GM12878 (cell line): ENCODE results near the gene ADRB1.

ENCODE experiments used
- CREB1 ChIP-seq: IDR thresholded peaks from 2 replicates; pipeline ENCODE4 v1.6.1; 2012; ENCODE audit warnings: low read depth, mild to moderate bottlenecking, inconsistent platforms
- TF ChIP-seq, protein P1 (sequence below), 3 experiments: IDR thresholded peaks in 2 of 3; conservative IDR thresholded peaks in 1 of 3; 2 replicates each; pipeline ENCODE4 v1.5.1; 2011; ENCODE audit warnings: low read depth in 3 of 3, low read length in 3 of 3, mild to moderate bottlenecking in 3 of 3, control low read depth in 2 of 3, moderate library complexity in 2 of 3, inconsistent platforms in 1 of 3, mixed read lengths in 1 of 3; ENCODE audit not compliant: control insufficient read depth in 2 of 3, insufficient read depth in 1 of 3; ENCODE audit errors: extremely low read depth in 1 of 3

DNA sequence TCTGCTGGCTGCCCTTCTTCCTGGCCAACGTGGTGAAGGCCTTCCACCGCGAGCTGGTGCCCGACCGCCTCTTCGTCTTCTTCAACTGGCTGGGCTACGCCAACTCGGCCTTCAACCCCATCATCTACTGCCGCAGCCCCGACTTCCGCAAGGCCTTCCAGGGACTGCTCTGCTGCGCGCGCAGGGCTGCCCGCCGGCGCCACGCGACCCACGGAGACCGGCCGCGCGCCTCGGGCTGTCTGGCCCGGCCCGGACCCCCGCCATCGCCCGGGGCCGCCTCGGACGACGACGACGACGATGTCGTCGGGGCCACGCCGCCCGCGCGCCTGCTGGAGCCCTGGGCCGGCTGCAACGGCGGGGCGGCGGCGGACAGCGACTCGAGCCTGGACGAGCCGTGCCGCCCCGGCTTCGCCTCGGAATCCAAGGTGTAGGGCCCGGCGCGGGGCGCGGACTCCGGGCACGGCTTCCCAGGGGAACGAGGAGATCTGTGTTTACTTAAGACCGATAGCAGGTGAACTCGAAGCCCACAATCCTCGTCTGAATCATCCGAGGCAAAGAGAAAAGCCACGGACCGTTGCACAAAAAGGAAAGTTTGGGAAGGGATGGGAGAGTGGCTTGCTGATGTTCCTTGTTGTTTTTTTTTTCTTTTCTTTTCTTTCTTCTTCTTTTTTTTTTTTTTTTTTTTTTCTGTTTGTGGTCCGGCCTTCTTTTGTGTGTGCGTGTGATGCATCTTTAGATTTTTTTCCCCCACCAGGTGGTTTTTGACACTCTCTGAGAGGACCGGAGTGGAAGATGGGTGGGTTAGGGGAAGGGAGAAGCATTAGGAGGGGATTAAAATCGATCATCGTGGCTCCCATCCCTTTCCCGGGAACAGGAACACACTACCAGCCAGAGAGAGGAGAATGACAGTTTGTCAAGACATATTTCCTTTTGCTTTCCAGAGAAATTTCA, 1.7 kb downstream of the ADRB1 start:
- TF ChIP-seq, protein P1, sequence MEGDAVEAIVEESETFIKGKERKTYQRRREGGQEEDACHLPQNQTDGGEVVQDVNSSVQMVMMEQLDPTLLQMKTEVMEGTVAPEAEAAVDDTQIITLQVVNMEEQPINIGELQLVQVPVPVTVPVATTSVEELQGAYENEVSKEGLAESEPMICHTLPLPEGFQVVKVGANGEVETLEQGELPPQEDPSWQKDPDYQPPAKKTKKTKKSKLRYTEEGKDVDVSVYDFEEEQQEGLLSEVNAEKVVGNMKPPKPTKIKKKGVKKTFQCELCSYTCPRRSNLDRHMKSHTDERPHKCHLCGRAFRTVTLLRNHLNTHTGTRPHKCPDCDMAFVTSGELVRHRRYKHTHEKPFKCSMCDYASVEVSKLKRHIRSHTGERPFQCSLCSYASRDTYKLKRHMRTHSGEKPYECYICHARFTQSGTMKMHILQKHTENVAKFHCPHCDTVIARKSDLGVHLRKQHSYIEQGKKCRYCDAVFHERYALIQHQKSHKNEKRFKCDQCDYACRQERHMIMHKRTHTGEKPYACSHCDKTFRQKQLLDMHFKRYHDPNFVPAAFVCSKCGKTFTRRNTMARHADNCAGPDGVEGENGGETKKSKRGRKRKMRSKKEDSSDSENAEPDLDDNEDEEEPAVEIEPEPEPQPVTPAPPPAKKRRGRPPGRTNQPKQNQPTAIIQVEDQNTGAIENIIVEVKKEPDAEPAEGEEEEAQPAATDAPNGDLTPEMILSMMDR (IDR thresholded peaks at IDR 0.05 in 2 of 3, conservative IDR thresholded peaks at IDR 0.05 in 1 of 3; ENCODE audit: control insufficient read depth in 2 of 3, extremely low read depth in 1 of 3, insufficient read depth in 1 of 3, low read depth in 3 of 3, low read length in 3 of 3): no peak
- no peak for TF ChIP-seq CREB1
